ENCODE data around the gene ATP2B3.

- TF ChIP-seq CTCF (IDR thresholded peaks at IDR 0.05; ENCODE audit: low read length) (no peak), EZH2 (IDR thresholded peaks at IDR 0.05; ENCODE audit: borderline replicate concordance, low read length) (no peak)
Measured at GRCh38 chrX:153488231-153488914, 29.1 kb upstream of the ATP2B3 start.

Data from OCI-LY1 (cell line).